ENCODE measurements around the gene RAD51C.
"Not testable (repeated sequence)": the region's sequence is repeated elsewhere in the genome, so short reads cannot be mapped to it uniquely, and the experiment has no call there.

The RAD51C gene

GRCh38 chr17:58684462-58684861, 7.9 kb upstream of the RAD51C start:
- not testable (repeated sequence) for FAIRE-seq

DNA sequence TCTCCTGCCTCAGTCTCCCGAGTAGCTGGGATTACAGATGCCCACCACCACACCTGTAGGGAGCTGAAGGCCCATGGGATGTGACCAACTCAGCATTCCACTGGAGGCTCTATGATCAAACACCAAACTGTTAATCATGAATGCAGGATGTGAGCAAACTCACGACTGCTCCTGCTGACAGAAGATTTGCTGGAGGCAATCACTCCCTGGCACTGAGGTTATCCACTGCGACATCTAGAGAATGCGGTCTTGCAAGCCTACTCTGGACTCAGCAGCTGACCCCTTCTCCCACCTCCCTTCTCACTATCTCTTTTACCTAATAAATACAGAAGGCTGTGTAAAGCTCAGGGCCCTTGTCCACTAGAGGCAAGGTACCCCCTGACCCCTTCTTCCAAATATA, 5.4 kb upstream of the RAD51C start:
- FAIRE-seq: no peak

- no peak for FAIRE-seq
These were observed 3.9 kb upstream of the RAD51C start for GRCh38 chr17:58688521-58688920.

DNA sequence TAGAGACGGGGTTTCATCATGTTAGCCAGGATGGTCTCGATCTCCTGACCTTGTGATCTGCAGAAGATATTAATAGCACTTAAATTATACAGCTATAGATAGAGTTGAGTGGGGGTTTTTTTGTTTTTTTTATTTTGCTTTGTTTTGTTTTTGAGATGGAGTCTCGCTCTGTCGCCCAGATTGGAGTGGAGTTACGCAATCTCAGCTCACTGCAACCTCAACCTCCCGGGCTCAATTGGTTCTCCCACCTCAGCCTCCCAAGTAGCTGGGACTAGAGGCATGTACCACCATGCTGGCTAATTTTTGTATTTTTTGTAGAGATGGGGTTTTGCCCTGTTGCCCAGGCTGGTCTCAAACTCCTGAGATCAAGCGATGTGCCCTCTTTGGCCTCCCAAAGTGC, 2.4 kb upstream of the RAD51C start:
- FAIRE-seq: not testable (repeated sequence)

DNA sequence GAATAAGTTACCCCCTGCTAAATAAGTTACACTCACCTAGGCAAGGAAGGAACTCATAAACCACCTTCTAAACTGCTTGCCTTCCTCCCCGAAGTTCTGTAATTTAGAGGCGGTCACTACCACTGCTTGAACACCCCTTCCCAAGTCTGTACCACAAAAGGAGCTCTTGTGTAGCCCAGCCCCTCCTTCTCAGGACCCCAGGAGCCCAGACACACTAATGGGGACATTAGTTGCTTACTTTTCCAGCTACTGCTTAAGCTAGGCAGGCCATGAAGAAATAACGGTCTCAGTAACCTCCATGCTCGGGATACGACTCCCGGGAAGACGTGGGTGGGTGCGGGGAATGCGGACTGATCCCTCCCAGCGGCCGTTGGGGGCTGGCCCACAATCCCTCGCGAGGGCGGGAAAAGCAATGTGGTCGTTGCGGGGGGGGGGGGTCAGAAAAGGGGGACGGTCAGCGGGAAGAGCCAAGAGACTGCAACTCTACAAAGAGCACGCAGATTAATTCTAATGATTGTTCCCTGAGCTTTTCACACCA, 632 bp upstream of the RAD51C start, which contains the start of gene TEX14:
TSS of gene TEX14 (minus strand) at position 345 of the 538 bp plus-strand sequence. CDS start 40,044 bp downstream, outside the sequence.
- no peak for FAIRE-seq

DNA sequence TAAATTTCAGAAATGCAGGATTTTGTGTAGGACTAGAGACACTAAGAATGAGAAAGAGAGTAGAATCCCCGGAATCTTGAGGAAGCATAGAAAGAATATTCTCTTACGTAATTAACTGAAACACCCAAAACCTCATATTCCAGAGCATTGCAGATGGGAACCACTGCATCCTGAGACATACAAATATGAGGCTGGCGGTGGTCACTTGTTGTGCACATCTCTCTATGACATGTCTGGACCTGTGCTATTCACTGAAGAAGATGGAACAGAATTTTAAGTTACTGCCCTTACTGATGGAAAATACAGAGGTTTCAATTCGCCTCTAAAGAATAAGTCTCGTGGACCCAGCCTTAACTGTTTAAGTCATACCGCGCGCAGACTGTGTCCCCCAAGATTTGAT, 806 bp downstream of the RAD51C start:
- no peak for FAIRE-seq

DNA sequence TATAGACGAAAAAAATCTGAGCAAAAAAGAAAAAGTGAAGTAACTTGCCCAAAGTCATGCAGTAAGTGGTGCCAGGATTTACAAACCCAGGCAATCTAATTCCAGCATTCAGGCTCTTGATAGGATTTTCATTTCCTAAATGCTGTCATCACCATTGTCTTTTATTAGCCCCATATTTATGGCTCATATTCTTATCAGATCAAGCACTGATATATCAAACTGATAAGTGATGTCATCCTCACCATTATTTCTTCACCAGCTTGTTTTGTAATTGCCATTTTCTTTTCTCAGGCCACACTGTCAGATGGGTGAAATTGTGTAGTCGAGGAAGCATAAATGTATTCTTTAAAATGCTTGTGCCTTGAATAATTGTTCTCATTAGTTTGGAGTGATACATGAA, 1.3 kb downstream of the RAD51C start:
- no peak for FAIRE-seq

DNA sequence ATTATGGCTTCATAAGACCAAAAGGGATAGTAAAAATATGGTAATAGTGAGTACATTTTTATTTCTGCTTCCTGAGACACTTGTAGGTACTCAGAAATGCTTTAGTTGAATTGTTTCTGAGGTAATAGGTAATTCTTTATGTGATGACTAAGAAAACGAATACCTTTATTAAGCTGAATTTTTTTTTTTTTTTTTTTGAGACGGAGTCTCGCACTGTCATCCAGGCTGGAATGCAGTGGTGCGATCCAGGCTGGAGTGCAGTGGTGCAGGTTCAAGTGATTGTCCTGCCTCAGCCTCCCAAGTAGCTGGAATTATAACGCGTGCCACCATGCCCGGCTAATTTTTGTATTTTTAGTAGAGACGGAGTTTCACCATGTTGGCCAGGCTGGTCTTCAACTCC, 1.9 kb downstream of the RAD51C start:
- no peak for FAIRE-seq

GRCh38 chr17:58694826-58695225, 2.4 kb downstream of the RAD51C start:
- no peak for FAIRE-seq

GRCh38 chr17:58699771-58700170, 7.4 kb downstream of the RAD51C start:
- no peak for FAIRE-seq

GRCh38 chr17:58702045-58702476, 9.7 kb downstream of the RAD51C start:
- no peak for FAIRE-seq

DNA sequence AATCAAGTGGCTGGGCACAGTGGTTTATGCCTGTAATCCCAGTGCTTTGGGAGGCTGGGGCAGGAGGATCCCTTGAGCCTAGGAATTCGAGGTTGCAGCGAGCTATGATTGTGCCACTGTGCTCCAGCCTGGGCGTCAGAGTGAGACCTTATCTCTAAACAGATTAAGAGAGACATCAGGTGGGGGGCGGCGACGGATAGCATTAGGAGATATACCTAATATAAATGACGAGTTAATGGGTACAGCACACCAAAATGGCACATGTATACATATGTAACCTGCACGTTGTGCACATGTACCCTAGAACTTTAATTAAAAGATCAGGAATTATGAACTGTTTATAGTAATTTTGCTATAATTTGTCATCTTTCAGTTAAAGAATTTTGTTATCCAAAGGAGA, 10.3 kb downstream of the RAD51C start:
- FAIRE-seq: no peak

- FAIRE-seq: no peak
These were observed 10.9 kb downstream of the RAD51C start for GRCh38 chr17:58703137-58703915.

DNA sequence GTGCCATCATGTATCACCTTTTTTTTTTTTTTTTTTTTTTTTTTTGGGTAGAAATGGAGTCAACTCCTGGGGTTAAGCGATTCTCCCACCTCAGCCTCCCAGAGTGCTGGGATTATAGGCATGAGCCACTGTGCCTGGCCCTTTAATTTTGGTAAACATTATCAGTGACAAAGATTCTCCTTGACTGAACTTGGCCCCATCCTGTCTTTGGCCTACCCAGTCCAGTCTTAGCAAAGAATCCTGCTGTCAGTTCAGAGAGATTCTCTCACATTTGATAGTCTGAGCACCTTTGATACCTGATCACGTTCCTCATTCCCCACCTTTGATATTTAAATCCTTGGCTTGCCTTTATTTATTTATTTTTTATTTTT, 11.5 kb downstream of the RAD51C start:
- FAIRE-seq: no peak

DNA sequence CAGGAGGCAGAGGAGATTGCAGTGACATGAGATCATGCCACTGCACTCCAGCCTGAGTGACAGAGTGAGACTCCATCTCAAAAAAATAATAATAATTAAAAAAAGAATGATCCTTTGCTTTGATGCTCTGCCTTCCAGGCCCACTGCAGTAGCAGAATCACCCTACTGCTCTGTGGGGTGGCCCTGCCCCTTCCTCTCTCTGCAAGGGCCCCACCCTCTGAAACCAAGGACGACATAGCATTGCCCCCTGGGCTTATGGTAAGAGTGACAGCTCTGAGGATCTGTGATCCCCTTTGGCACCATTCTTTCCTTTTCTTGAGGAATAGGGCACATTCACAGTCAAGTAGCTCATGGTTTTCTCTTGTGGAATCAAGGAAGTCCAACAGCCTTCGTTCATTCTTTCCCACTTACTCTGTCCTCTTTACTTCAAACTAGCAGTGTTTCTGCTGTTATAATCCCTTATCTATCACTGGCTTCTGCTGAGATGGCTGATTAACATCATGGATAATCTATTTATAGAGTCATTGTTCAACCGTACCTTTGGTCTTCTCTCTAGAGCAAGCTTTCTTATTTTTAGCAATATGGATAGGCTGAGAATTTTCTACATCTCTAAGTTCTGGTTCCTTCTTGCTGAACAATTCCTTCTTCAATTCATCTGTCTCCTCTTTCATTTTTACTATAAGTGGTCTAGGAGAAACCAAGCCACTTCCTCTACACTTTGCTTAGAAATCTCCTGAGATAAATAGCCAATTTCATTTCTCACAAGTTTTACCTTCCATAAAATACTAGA, 14.1 kb downstream of the RAD51C start:
- no peak for FAIRE-seq

- FAIRE-seq: peak; percentile 87
These were observed 18.6 kb downstream of the RAD51C start for GRCh38 chr17:58710948-58711552.

DNA sequence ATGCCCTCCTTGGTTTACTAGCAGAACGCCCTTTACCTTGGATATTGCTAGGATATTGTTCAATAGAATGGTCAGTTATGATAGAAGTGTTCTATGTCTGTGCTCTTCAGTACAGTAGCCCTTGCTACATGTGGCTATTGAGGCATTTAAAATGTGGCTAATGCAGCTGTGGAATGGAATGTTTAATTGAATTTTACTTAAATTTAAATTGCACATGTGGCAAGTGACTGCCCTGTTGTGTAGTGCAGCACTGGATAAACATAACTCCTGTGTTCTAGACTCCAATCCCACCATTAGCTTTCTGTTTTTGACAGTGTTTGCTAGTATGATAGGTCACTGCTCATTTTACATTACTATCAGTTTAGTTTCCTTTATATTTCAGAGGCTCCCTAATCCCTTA, 29.9 kb downstream of the RAD51C start:
- no peak for FAIRE-seq

DNA sequence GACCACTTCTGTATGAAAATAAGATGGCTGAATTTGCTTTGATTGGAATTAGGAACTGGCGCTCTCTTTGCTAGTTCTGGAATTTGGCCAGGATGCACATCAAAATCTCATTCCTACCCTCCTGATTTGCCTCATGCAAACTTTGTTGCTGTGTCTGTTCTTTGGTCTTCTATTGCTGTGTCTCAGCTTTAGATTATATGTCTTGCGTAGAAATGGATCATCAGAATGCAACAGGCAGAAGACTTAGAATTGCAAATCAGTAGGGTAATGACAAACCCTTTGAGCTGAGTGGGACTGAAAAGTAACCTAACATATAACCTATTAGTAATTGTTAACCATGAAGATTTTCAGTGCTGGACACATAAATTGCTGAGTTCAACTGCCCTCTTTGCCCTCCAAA, 30.3 kb downstream of the RAD51C start:
- no peak for FAIRE-seq

- no peak for FAIRE-seq
These were observed 36.4 kb downstream of the RAD51C start for GRCh38 chr17:58728798-58729197.

DNA sequence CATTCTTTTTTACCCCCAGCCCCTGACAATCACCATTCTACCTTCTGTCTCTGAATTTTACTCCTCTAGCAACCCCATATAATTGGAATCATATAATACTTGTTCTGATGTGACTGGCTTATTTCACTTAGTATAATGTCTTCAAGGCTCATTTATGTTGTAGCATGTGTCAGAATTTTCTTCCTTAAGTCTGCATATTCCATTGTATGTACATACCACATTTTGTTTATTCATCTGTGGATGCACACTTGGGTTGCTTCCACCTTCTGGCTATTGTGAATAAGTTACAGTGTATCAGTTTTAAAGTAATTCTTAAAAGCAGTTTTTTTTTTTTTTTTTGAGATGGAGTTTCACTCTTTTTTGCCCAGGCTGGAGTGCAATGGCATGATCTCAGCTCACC, 38.5 kb downstream of the RAD51C start:
- no peak for FAIRE-seq

- FAIRE-seq: no peak
These were observed 41.6 kb downstream of the RAD51C start for GRCh38 chr17:58734040-58734439.

- no peak for FAIRE-seq
These were observed 42.4 kb downstream of the RAD51C start for GRCh38 chr17:58734811-58735210.

DNA sequence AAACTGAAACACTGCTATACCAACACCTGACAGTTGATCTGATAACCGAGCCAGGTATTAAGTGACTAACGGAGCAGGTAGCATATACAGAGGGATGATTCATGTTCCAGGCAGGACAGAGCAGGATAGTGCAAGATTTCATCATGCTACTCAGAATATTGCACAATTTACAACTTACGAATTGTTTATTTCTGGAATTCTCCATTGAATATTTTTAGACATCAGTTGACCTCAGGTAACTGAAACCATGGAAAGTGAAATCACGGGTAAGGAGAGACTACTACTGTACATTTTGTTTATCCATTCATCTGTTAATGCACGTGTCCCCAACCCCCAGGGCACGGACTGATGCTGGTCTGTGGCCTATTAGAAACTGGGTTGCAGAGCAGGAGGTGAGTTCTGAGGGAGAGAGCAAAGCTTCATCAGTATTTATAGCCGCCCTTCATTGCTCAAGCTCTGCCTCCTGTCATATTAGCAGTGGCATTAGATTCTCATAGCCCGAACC, 48.8 kb downstream of the RAD51C start:
- no peak for FAIRE-seq
